ENCODE results near the gene PRRT1.
"Not testable (repeated sequence)": the region's sequence is repeated elsewhere in the genome, so short reads cannot be mapped to it uniquely, and the experiment has no call there.

Gene PRRT1

GRCh38 chr6:32117461-32117860 lies 34.3 kb downstream of the PRRT1 start:
- DNase-seq: no peak

- no peak for DNase-seq
Observed at GRCh38 chr6:32116674-32117073, 35.1 kb downstream of the PRRT1 start.

- no peak for DNase-seq
Observed at GRCh38 chr6:32115623-32116022, 36.1 kb downstream of the PRRT1 start.

GRCh38 chr6:32114796-32115195 lies 36.9 kb downstream of the PRRT1 start:
- no peak for DNase-seq

- no peak for DNase-seq
Observed at GRCh38 chr6:32113386-32114352, 38.1 kb downstream of the PRRT1 start.

GRCh38 chr6:32112431-32112980 lies 39.2 kb downstream of the PRRT1 start:
- no peak for DNase-seq

GRCh38 chr6:32111424-32112066 lies 40.2 kb downstream of the PRRT1 start:
- no peak for DNase-seq

- no peak for DNase-seq
Observed at GRCh38 chr6:32110632-32111031, 41.1 kb downstream of the PRRT1 start.

GRCh38 chr6:32109765-32110160 lies 42.0 kb downstream of the PRRT1 start:
- DNase-seq: no peak

GRCh38 chr6:32109114-32109764 lies 42.5 kb downstream of the PRRT1 start, which contains the start of gene TNXB:
TNXB (minus strand) TSS chr6:32109338; CDS start chr6:32098198, 11,140 bp downstream.
- no peak for DNase-seq

- no peak for DNase-seq
Observed at GRCh38 chr6:32108727-32109113, 43.0 kb downstream of the PRRT1 start.

- no peak for DNase-seq
Observed at GRCh38 chr6:32108094-32108627, 43.6 kb downstream of the PRRT1 start.

GRCh38 chr6:32107406-32107805 lies 44.3 kb downstream of the PRRT1 start:
- no peak for DNase-seq

- no peak for DNase-seq
Observed at GRCh38 chr6:32105433-32105832, 46.3 kb downstream of the PRRT1 start.

- no peak for DNase-seq
Observed at GRCh38 chr6:32102255-32102654, 49.5 kb downstream of the PRRT1 start.

- DNase-seq: not testable (repeated sequence)
Observed at GRCh38 chr6:32100251-32100650, 51.5 kb downstream of the PRRT1 start.
